AG09319 (cell line): Measurements from ENCODE around the gene C2orf80.
"Not testable (repeated sequence)": the region's sequence is repeated elsewhere in the genome, so short reads cannot be mapped to it uniquely, and the experiment has no call there.

Experiments used
- DNase-seq: peaks from one replicate; pipeline ENCODE4 v3.0.0-alpha.2; 2010; ENCODE audit warnings: low read depth; ENCODE audit errors: extremely low read depth
- TF ChIP-seq, protein P1 (sequence below): IDR thresholded peaks from 2 replicates; pipeline ENCODE4 v1.5.1; 2011; ENCODE audit warnings: low read depth, mild to moderate bottlenecking, inconsistent platforms, low read length, moderate library complexity

C2orf80 gene

GRCh38 chr2:208118918-208119317 is 70.9 kb downstream of the C2orf80 start:
- TF ChIP-seq, protein P1, sequence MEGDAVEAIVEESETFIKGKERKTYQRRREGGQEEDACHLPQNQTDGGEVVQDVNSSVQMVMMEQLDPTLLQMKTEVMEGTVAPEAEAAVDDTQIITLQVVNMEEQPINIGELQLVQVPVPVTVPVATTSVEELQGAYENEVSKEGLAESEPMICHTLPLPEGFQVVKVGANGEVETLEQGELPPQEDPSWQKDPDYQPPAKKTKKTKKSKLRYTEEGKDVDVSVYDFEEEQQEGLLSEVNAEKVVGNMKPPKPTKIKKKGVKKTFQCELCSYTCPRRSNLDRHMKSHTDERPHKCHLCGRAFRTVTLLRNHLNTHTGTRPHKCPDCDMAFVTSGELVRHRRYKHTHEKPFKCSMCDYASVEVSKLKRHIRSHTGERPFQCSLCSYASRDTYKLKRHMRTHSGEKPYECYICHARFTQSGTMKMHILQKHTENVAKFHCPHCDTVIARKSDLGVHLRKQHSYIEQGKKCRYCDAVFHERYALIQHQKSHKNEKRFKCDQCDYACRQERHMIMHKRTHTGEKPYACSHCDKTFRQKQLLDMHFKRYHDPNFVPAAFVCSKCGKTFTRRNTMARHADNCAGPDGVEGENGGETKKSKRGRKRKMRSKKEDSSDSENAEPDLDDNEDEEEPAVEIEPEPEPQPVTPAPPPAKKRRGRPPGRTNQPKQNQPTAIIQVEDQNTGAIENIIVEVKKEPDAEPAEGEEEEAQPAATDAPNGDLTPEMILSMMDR, result no peak
- DNase-seq, result no peak

DNA sequence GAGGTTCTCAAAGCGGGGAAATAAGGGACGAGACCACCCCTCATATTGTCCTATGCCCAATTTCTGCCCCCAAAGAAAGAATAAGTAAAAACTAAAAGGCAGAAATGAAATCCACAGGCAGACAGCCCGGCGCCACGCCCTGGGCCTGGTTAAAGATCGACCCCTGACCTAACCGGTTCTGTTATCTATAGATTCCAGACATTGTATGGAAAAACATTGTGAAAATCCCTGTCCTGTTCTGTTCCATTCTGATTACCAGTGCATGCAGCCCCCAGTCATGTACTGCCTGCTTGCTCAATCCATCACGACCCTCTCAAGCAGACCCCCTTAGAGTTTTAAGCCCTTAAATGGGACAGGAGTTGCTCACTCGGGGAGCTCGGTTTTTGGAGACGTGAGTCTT is 72.4 kb downstream of the C2orf80 start:
- not testable (repeated sequence) for DNase-seq
